Inflammatory macrophage treated with lipopolysaccharide for 4 hours (primary cell): Measurements from ENCODE around the gene SLC9A3.

Experiments
- DNase-seq: peaks from one replicate; pipeline ENCODE4 v3.0.0-alpha.2; 2020

The SLC9A3 gene

GRCh38 chr5:502325-503079, 21.7 kb downstream of the SLC9A3 start:
- DNase-seq: no peak

- DNase-seq: no peak
These were observed 22.4 kb downstream of the SLC9A3 start for GRCh38 chr5:501831-502184.

GRCh38 chr5:501105-501830, 23.0 kb downstream of the SLC9A3 start:
- no peak for DNase-seq

- DNase-seq: no peak
These were observed 23.8 kb downstream of the SLC9A3 start for GRCh38 chr5:500491-500890.

- DNase-seq: no peak
These were observed 24.7 kb downstream of the SLC9A3 start for GRCh38 chr5:499233-500209.

GRCh38 chr5:497871-498509, 26.3 kb downstream of the SLC9A3 start:
- DNase-seq: no peak

GRCh38 chr5:497090-497700, 27.1 kb downstream of the SLC9A3 start:
- no peak for DNase-seq

GRCh38 chr5:496028-496427, 28.2 kb downstream of the SLC9A3 start:
- no peak for DNase-seq

- DNase-seq: no peak
These were observed 29.5 kb downstream of the SLC9A3 start for GRCh38 chr5:494667-495255.

- no peak for DNase-seq
These were observed 30.5 kb downstream of the SLC9A3 start for GRCh38 chr5:493758-494157.

- no peak for DNase-seq
These were observed 31.0 kb downstream of the SLC9A3 start for GRCh38 chr5:493119-493701.

GRCh38 chr5:492314-492893, 31.8 kb downstream of the SLC9A3 start:
- DNase-seq: no peak

GRCh38 chr5:491856-492155, 32.4 kb downstream of the SLC9A3 start:
- no peak for DNase-seq

GRCh38 chr5:491119-491855, 33.0 kb downstream of the SLC9A3 start:
- no peak for DNase-seq

- no peak for DNase-seq
These were observed 33.8 kb downstream of the SLC9A3 start for GRCh38 chr5:490116-491106.

GRCh38 chr5:489689-490080, 34.6 kb downstream of the SLC9A3 start:
- no peak for DNase-seq

- no peak for DNase-seq
These were observed 35.2 kb downstream of the SLC9A3 start for GRCh38 chr5:488744-489688.

GRCh38 chr5:488241-488640, 36.0 kb downstream of the SLC9A3 start:
- no peak for DNase-seq
